ENCODE results near the gene MCEE. TPM values are rescaled to one million over a fixed set of nuclear protein-coding genes. Genes with fewer than 3 reads are reported as not detected.
"Not testable (repeated sequence)": the region's sequence is repeated elsewhere in the genome, so short reads cannot be mapped to it uniquely, and the experiment has no call there.

MCEE gene
- total RNA-seq (2014; rRNA removed; shearing (Covaris generic)), result 6.5 and 8.5 TPM in 2 replicates
- polyA plus RNA-seq (2015; cell fraction: cytosol; rRNA removed), result 4.7 and 6.1 TPM in 2 replicates
- 11.0 and 11.3 TPM in 2 replicates for polyA plus RNA-seq (2015; cell fraction: nucleus; rRNA removed)

DNA sequence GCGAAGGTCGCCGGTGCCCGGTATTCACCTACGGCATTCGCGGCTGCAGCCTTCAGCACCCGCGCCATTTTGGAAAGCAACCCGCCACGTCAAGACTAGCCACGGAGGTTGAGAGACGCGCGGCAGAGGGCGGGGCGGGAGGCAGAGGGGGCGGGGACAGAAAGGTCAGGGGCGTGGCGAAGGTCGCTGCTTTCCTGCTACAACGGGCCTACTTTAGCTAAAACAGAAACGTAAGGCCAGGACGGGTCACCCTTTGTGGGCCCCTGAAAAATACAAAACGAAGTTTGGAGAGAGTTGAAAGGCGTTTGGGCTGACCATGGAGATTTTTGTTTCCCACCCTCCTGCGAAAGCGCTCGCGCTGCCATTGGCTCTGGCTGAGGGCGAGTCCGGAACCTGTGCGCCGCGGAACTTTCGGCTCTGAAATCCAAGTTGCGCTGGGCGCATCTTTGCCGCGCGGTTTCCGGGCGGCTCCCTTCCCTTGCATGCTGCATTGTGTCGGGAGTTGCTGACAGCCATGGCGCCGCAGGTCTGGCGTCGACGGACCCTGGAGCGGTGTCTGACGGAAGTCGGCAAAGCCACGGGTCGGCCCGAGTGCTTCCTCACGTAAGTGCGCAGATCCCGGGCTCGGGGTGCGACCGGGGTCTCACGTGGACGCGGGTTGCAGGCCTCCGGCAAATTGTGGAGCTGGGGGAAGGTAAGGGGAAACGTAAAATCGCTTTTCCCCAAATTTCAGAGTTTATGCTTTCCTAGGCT, at the start of gene MCEE, which contains the start of gene MPHOSPH10:
MCEE (minus strand) TSS at position 78 of the 753 bp plus-strand sequence; CDS start at position 68, 10 bp downstream.
MPHOSPH10 (plus strand) TSS at position 483 of the 753 bp plus-strand sequence; CDS start at position 515, 32 bp downstream.
- DNase-seq (ENCODE audit: low read depth), result peak; percentile 91

- not testable (repeated sequence) for DNase-seq (ENCODE audit: low read depth)
Measured at GRCh38 chr2:71178836-71179235, 48.8 kb upstream of the MCEE start.

GRCh38 chr2:71174207-71174606, 44.2 kb upstream of the MCEE start:
- DNase-seq (ENCODE audit: low read depth), result no peak

- no peak for DNase-seq (ENCODE audit: low read depth)
Measured at GRCh38 chr2:71173096-71173495, 43.1 kb upstream of the MCEE start.

DNA sequence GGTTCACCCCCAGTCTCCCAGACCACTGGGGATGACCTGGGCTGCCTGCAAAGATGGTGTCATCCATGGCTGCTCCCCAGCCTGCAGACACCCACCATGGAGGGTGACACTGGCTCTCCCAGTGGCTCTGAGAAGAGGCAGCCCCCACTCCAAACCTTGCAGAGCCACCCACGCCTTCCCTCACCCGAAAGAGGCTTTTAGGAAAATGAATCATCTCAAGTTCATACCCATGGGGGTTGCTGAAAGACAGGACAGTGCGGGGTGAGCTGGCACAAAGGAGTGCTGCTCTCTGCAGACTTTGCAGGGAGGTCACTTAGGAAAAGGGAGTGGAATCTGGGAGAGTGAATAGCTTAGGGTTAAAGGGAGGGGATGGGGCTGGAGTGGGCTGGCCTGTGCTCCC, 36.8 kb upstream of the MCEE start:
- DNase-seq (ENCODE audit: low read depth), result no peak

DNA sequence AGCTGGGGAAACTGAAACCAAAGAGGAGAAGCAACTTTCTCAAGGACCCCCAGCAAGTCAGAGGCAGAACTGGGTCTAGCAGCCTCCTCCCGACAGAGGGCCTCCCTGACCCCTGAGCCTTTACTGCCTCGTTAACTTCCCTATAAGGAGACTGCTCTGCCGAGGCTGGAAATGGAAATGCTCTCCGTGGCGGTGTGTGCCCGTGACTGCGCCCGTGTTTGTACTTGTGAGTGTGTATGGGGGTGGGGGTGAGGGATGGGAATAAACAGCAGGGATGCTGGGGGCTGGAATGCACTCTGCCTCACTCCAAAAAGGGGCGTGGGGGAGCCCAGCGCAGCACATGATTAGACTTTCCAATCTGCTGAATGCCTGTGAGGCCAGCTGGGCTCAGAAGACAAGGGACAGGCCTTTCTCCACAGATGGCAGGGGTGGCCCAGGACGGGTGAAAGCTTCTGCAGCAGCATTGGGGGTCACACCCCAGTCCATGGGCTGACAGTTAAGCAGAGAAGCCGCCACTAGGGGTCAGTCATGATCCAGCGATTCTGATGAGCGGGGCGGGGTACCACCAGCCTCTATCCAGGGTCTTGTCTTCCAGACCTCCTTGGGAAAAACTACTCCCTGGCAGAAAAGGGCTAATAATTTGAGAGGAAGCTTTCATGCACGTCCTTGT, 27.2 kb upstream of the MCEE start:
- peak; percentile 26 for DNase-seq (ENCODE audit: low read depth)

DNA sequence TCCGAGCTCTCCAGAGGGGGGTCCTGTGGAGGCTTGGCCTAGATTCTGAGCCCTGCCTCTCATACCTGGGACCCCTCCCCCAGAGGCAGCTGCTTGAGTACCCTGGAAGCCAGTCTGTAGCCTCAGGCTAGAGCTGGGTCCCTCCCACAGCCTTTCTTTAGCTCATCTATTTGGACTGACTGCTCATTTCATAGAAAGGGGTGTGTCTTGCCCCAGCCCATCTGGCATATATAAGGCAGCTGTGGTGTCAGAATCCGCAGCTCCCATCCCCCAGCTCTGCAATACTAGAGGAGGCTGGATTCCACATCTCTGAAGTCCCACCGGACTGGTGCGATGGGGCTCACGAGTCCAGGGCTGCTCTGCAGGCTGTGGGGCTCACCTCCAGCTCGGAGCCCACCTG, 26.5 kb upstream of the MCEE start:
- no peak for DNase-seq (ENCODE audit: low read depth)

- no peak for DNase-seq (ENCODE audit: low read depth)
Measured at GRCh38 chr2:71155846-71156245, 25.8 kb upstream of the MCEE start.

- DNase-seq (ENCODE audit: low read depth), result peak; percentile 36
Measured at GRCh38 chr2:71154798-71155197, 24.8 kb upstream of the MCEE start.

- no peak for DNase-seq (ENCODE audit: low read depth)
Measured at GRCh38 chr2:71154279-71154678, 24.2 kb upstream of the MCEE start.

DNA sequence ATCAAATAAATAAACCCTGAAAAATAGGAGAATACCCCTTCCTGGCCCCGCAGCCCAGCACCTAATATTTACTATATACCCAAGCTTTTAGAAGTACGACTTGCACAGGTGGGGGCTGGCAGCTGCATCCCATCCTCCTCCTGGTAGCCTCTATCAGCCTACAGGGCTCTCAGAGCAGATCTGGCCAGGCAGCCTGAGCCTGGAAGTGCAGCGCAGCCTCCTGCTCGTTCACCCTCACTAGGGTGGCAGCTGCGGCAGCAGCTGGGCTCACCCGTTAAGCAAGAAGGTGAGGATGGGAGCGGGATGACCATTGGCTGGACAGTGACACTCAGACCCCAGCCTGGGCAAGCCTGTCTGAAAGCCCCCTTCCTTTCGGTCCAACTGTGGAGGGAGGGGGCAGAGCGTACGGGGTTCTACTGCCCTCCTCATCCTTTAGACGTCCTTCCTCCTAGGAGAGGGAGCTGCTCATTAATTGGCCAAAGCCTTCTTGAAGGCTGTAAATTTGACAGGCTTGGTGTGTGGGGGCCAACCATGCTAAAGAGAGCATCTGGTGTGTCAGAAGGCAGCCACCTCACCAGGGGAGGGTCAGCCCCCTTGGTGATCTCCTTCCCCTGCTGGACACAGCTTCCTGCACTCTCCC, 23.7 kb upstream of the MCEE start:
- no peak for DNase-seq (ENCODE audit: low read depth)

GRCh38 chr2:71151620-71152019, 21.6 kb upstream of the MCEE start:
- no peak for DNase-seq (ENCODE audit: low read depth)

DNA sequence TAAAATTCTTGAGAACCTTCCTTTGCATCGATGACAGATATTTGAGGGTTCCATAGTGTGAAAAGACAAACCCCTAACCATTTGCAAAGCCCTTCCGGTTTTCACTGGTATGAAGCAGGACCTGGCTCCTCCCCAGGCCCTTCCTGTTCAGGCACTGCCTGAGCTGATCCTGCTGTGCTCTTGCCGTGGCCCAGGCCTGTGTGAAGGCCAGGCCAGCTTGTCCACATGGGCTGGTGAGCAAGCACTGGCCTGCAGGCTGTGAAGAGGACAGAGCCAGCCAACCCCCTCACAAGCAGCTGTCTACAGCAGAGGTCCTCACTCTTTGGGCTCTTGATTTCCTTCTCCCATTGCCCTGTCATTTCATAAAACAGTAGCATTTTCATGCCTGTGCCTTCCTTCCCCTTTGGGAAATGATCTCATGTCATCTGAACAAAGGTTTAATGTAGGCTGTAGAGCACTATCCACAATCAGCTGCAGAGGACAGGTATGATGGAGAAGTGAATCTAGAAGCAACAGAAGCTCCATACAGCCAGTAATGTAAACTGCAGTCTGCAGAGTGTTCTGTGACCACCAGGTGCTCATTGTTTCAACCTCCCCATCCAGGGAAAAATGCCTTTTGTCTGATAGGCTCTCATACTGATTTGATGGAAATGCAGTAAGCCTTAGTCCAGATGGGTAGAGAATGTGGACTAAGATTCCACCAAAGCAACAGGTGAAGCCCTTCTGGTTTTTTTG, 20.2 kb upstream of the MCEE start:
- DNase-seq (ENCODE audit: low read depth), result no peak

DNA sequence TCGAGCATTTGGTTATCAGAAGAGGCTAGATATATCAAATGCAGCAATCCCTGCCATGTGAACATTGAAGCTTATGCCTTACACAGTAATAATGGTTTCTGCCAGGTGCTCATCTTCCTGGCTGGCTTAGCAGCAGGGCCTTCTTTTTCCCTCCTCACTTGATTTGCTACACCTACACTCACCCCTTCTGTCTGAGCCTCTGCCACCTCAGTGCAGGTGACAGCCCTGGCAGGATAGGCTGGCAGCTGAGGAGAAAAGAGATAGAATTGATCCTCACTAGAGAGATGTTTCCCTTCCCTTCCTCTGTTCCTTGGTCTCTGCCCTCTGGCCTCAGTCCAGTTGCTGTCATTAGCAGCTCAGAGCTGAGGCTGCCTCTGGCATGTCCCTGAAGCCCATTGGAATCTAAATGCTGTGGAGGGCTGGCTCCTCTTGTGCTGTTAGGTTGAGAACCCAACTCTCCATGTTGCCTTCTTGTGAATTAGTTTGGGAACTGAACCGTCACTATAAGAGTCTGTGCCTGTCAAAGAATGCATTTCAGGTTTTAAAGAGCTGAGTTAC, 18.6 kb upstream of the MCEE start:
- DNase-seq (ENCODE audit: low read depth), result no peak

GRCh38 chr2:71143782-71144181, 13.8 kb upstream of the MCEE start:
- DNase-seq (ENCODE audit: low read depth), result no peak

DNA sequence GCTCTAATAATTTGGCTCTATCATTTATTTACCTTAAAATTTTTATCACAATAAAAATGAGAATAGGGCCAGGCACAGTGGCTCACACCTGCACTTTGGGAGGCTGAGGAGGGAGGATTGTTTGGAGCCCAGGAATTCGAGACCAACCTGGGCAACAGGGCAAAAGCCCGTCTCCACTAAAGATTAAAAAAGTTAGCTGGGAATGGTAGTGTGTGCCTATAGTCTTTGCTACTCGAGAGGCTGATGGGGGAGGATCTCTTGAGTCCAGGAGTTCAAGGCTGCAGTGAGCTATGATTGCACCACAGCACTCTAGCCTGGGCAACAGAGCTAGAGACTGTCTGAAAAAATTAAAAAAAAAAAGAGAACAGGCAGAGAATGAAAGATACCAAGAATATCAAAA, 6.1 kb upstream of the MCEE start:
- DNase-seq (ENCODE audit: low read depth), result no peak

DNA sequence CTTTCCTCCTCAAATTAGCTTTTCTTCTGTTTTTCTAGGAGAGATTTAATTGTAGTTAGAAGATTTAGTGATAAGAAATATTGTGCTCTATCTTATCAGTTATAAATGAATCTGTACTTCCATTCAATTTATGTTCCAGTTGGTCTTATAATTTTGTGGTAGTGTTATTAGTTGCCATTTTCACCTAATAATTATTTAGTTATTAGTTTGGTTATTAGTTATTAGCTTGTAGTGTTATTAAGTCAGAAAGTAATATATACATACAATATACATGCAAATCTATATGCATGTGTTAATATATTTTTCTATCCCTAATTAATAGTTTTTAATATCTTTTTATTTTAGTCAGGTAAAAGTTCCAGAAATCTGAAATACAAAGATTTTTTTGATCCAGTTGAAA, 3.6 kb upstream of the MCEE start:
- DNase-seq (ENCODE audit: low read depth), result no peak

DNA sequence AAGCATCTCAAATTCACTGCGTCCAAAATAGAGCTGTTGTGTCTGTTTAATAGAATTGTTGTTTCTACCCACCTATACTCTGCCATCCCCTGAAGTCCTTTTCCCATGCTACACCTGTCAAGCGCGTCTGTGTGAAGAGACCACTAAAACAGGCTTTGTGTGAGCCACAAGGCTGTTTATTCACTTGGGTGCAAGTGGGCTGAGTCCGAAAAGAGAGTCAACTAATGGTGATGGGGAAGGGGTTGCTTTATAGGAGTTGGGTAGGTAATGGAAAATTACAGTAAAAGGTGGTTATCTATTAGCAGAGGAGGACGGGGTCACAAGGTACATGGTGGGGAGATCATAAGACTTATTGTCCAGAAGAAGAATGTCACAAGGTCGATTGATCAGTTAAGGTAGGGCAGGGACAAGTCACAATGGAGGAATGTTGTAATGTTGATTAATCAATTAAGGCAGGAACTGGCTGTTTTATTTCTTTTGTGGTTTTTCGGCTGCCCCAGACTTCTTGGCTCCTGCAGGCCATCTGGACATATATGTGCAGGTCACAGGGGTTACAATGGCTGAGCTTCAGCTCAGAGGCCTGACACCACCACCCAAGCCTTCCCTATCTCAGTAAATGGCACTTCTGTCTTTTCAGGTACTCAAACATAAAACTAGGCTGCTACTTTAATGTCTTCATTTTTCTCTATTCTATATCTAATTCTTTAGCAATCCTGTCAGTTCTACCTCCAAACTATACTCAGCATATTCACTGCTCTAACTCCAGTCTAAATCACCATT, 1.5 kb upstream of the MCEE start:
- DNase-seq (ENCODE audit: low read depth), result not testable (repeated sequence)

DNA sequence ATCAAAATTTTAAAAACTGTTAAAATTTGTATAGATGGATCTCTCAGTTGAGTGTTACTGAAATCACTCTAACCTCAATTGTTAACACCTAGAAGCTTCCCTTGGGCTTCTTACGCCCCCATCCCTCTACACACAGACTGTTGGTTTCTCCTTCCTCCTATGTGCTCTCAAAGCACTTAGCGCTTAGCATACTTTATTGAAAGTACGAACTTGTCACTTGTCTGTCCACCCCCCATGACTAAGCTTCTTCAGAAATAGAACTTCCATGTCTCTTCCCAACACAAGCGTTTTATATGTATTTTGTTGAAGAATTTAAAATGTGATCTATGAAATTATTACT, 846 bp upstream of the MCEE start:
- peak; percentile 10 for DNase-seq (ENCODE audit: low read depth)

- DNase-seq (ENCODE audit: low read depth), result peak; percentile 55
Measured at GRCh38 chr2:71129902-71130151, 202 bp downstream of the MCEE start.

All from HT1080 (cell line).